HG03108 (cell line): ENCODE results near the gene SDCCAG8.

Source experiments
- ATAC-seq: cut with Tn5 transposase; IDR thresholded peaks from one replicate; pipeline ENCODE4 v1.9.1; 2021; ENCODE audit warnings: moderate library complexity; ENCODE audit not compliant: unreplicated experiment

The SDCCAG8 gene

GRCh38 chr1:243379208-243379607 lies 123.4 kb downstream of the SDCCAG8 start:
- no peak for ATAC-seq

- ATAC-seq = no peak
Observed at GRCh38 chr1:243379706-243380105, 123.9 kb downstream of the SDCCAG8 start.

- ATAC-seq = no peak
Observed at GRCh38 chr1:243388276-243388675, 132.4 kb downstream of the SDCCAG8 start.

GRCh38 chr1:243390162-243390791 lies 134.4 kb downstream of the SDCCAG8 start:
- ATAC-seq = no peak

- ATAC-seq = no peak
Observed at GRCh38 chr1:243391355-243391754, 135.5 kb downstream of the SDCCAG8 start.

- no peak for ATAC-seq
Observed at GRCh38 chr1:243393096-243393495, 137.3 kb downstream of the SDCCAG8 start.

- no peak for ATAC-seq
Observed at GRCh38 chr1:243394066-243394465, 138.2 kb downstream of the SDCCAG8 start.

- no peak for ATAC-seq
Observed at GRCh38 chr1:243394601-243395464, 139.0 kb downstream of the SDCCAG8 start.

GRCh38 chr1:243396424-243396823 lies 140.6 kb downstream of the SDCCAG8 start:
- no peak for ATAC-seq

- no peak for ATAC-seq
Observed at GRCh38 chr1:243396876-243397275, 141.0 kb downstream of the SDCCAG8 start.

GRCh38 chr1:243397613-243398321 lies 141.9 kb downstream of the SDCCAG8 start:
- no peak for ATAC-seq

- no peak for ATAC-seq
Observed at GRCh38 chr1:243399561-243400155, 143.8 kb downstream of the SDCCAG8 start.

- no peak for ATAC-seq
Observed at GRCh38 chr1:243402868-243403267, 147.0 kb downstream of the SDCCAG8 start.

- ATAC-seq = no peak
Observed at GRCh38 chr1:243406424-243406823, 150.6 kb downstream of the SDCCAG8 start.

GRCh38 chr1:243407284-243408018 lies 151.6 kb downstream of the SDCCAG8 start:
- no peak for ATAC-seq

GRCh38 chr1:243408479-243408878 lies 152.6 kb downstream of the SDCCAG8 start:
- no peak for ATAC-seq

- no peak for ATAC-seq
Observed at GRCh38 chr1:243409284-243409683, 153.4 kb downstream of the SDCCAG8 start.

- ATAC-seq = no peak
Observed at GRCh38 chr1:243411472-243411871, 155.6 kb downstream of the SDCCAG8 start.

- ATAC-seq = peak; percentile 60
Observed at GRCh38 chr1:243413431-243414151, 157.8 kb downstream of the SDCCAG8 start.

- ATAC-seq = no peak
Observed at GRCh38 chr1:243414152-243414494, 158.3 kb downstream of the SDCCAG8 start.
